Measurements from ENCODE around the gene NLRP5.

NLRP5 gene

GRCh38 chr19:56066152-56067023 lies 79.8 kb downstream of the NLRP5 start:
- Histone ChIP-seq H3K4me1 (peaks cover 12% of the 10 kb centered on the region), H3K27me3 (no peaks in the 10 kb centered on the region), H3K9me3 (no peaks in the 10 kb centered on the region), H3K27ac (no peak overlapping the region), H4K20me1 (no peaks in the 10 kb centered on the region), H3K4me3 (peak overlapping the region; percentile 63), H3K9ac (peak overlapping the region; percentile 47; the same call in 1 of the 2 replicates), H3K4me2 (peak overlapping the region; percentile 80), H3K36me3 (no peaks in the 10 kb centered on the region)
- no peak for TF ChIP-seq Cebpa-rat (IDR thresholded peaks at IDR 0.05)

GRCh38 chr19:56069642-56070041 lies 83.1 kb downstream of the NLRP5 start:
- H3K9me3 ChIP-seq = no peaks in the 10 kb centered on the region
- no peak overlapping the region for H3K4me2 ChIP-seq
- peaks cover 12% of the 10 kb centered on the region for H3K4me1 ChIP-seq
- no peak overlapping the region for H3K4me3 ChIP-seq
- no peaks in the 10 kb centered on the region for H3K36me3 ChIP-seq
- H3K27me3 ChIP-seq = no peaks in the 10 kb centered on the region
- no peak for TF ChIP-seq Cebpa-rat (IDR thresholded peaks at IDR 0.05)
- no peak overlapping the region for H3K9ac ChIP-seq
- H4K20me1 ChIP-seq = no peaks in the 10 kb centered on the region
- no peak overlapping the region for H3K27ac ChIP-seq

- Histone ChIP-seq H3K4me3 (no peak overlapping the region), H3K36me3 (no peaks in the 10 kb centered on the region), H3K4me2 (no peak overlapping the region), H4K20me1 (no peaks in the 10 kb centered on the region), H3K4me1 (peaks cover 10% of the 10 kb centered on the region), H3K9ac (no peak overlapping the region), H3K9me3 (no peaks in the 10 kb centered on the region), H3K27me3 (no peaks in the 10 kb centered on the region), H3K27ac (no peak overlapping the region)
- TF ChIP-seq Cebpa-rat (IDR thresholded peaks at IDR 0.05) = no peak
Measured at GRCh38 chr19:56071151-56071550, 84.6 kb downstream of the NLRP5 start.

- no peak overlapping the region for H3K4me3 ChIP-seq
- H3K4me2 ChIP-seq = no peak overlapping the region
- peaks cover 16% of the 10 kb centered on the region for H3K4me1 ChIP-seq
- H3K27ac ChIP-seq = no peak overlapping the region
- H3K9ac ChIP-seq = no peak overlapping the region
- H4K20me1 ChIP-seq = no peaks in the 10 kb centered on the region
- H3K9me3 ChIP-seq = no peaks in the 10 kb centered on the region
- H3K36me3 ChIP-seq = no peaks in the 10 kb centered on the region
- no peak for TF ChIP-seq Cebpa-rat (IDR thresholded peaks at IDR 0.05)
- no peaks in the 10 kb centered on the region for H3K27me3 ChIP-seq
Measured at GRCh38 chr19:56076498-56076897, 89.9 kb downstream of the NLRP5 start.

GRCh38 chr19:56079609-56080008 lies 93.0 kb downstream of the NLRP5 start:
- Histone ChIP-seq H3K4me3 (no peak overlapping the region), H3K9ac (no peak overlapping the region), H3K4me1 (peaks cover 23% of the 10 kb centered on the region), H4K20me1 (peaks cover 14% of the 10 kb centered on the region), H3K27ac (no peak overlapping the region; the same call in 1 of the 2 replicates), H3K9me3 (no peaks in the 10 kb centered on the region), H3K36me3 (no peaks in the 10 kb centered on the region), H3K4me2 (no peak overlapping the region), H3K27me3 (no peaks in the 10 kb centered on the region)
- TF ChIP-seq Cebpa-rat (IDR thresholded peaks at IDR 0.05) = no peak

- peaks cover 8% of the 10 kb centered on the region for H3K36me3 ChIP-seq
- H4K20me1 ChIP-seq = peaks cover 26% of the 10 kb centered on the region
- H3K27ac ChIP-seq = peak overlapping the region; percentile 47
- H3K4me3 ChIP-seq = peak overlapping the region; percentile 63
- H3K9ac ChIP-seq = peak overlapping the region; percentile 65
- H3K9me3 ChIP-seq = no peaks in the 10 kb centered on the region
- H3K27me3 ChIP-seq = no peaks in the 10 kb centered on the region
- H3K4me1 ChIP-seq = peaks cover 23% of the 10 kb centered on the region
- peak overlapping the region; percentile 98 for H3K4me2 ChIP-seq
- no peak for TF ChIP-seq Cebpa-rat (IDR thresholded peaks at IDR 0.05)
Measured at GRCh38 chr19:56080669-56081401, 94.3 kb downstream of the NLRP5 start.

GRCh38 chr19:56083668-56084067 lies 97.1 kb downstream of the NLRP5 start:
- H3K9ac ChIP-seq = no peak overlapping the region
- no peak overlapping the region for H3K4me3 ChIP-seq
- no peak overlapping the region for H3K4me2 ChIP-seq
- TF ChIP-seq Cebpa-rat (IDR thresholded peaks at IDR 0.05) = no peak
- no peaks in the 10 kb centered on the region for H3K27me3 ChIP-seq
- H3K36me3 ChIP-seq = peaks cover 34% of the 10 kb centered on the region
- H4K20me1 ChIP-seq = peaks cover 50% of the 10 kb centered on the region
- H3K27ac ChIP-seq = no peak overlapping the region
- peaks cover 23% of the 10 kb centered on the region for H3K4me1 ChIP-seq
- H3K9me3 ChIP-seq = no peaks in the 10 kb centered on the region

GRCh38 chr19:56084835-56085536 lies 98.4 kb downstream of the NLRP5 start:
- TF ChIP-seq Cebpa-rat (IDR thresholded peaks at IDR 0.05) = no peak
- Histone ChIP-seq H3K27ac (no peak overlapping the region), H3K36me3 (peaks cover 47% of the 10 kb centered on the region), H4K20me1 (peaks cover 64% of the 10 kb centered on the region), H3K4me2 (no peak overlapping the region), H3K4me1 (peaks cover 26% of the 10 kb centered on the region), H3K9ac (no peak overlapping the region), H3K4me3 (no peak overlapping the region), H3K9me3 (no peaks in the 10 kb centered on the region), H3K27me3 (no peaks in the 10 kb centered on the region)

GRCh38 chr19:56085571-56086275 lies 99.1 kb downstream of the NLRP5 start:
- peaks cover 71% of the 10 kb centered on the region for H4K20me1 ChIP-seq
- no peaks in the 10 kb centered on the region for H3K27me3 ChIP-seq
- TF ChIP-seq Cebpa-rat (IDR thresholded peaks at IDR 0.05) = no peak
- H3K27ac ChIP-seq = no peak overlapping the region
- no peak overlapping the region for H3K4me2 ChIP-seq
- H3K4me1 ChIP-seq = peaks cover 27% of the 10 kb centered on the region
- no peak overlapping the region for H3K4me3 ChIP-seq
- no peak overlapping the region for H3K9ac ChIP-seq
- H3K9me3 ChIP-seq = no peaks in the 10 kb centered on the region
- peaks cover 54% of the 10 kb centered on the region for H3K36me3 ChIP-seq
